GM19463 (cell line): ENCODE results near the gene BLACAT1.

Experiments used
- ATAC-seq: cut with Tn5 transposase; IDR thresholded peaks from one replicate; pipeline ENCODE4 v1.9.1; 2021; ENCODE audit warnings: mild to moderate bottlenecking, moderate library complexity; ENCODE audit not compliant: unreplicated experiment

BLACAT1 gene

DNA sequence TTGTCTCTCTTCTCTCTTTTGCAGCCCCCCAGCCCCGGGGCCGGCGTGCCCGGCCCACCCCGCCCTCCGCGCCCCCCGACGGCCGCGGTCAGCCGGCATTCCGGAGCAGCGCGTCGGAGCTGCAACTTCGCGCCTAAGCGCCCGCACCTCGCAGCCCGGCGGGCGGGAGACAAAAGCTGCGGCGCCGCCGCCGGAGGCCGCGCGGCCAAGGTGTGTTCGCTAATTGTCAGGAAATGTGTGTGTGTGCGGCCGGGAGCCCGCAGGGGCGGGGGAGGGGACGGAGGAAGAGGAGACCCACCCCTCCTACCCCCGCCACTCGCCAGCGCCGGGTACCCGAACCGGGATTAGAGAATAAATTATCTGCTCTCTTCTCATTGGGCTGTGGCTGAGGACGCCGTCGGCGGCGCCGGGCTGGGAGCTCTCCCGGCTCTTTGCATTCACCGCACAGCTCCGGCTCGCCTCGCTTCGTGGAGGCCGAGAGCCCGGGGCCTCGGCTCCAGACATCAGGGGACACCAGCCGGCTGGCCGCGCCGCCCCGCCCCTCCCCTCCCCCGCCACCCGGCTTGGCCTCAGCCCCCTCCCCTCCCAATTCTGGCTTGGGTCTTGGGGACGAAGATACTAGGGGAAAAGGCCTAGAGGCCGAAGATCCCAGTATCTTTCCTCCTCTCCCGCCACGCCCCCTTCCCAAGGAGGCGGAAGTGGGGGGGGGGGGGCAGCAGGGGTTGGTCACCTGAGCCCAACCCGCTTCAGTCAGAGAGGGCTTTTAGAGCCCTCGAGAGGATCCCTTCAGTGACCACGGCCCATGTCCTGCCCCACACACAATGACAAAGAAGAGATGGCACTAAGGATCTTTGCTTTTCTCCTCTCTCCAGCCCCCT is 1.3 kb upstream of the BLACAT1 start:
- no peak for ATAC-seq

DNA sequence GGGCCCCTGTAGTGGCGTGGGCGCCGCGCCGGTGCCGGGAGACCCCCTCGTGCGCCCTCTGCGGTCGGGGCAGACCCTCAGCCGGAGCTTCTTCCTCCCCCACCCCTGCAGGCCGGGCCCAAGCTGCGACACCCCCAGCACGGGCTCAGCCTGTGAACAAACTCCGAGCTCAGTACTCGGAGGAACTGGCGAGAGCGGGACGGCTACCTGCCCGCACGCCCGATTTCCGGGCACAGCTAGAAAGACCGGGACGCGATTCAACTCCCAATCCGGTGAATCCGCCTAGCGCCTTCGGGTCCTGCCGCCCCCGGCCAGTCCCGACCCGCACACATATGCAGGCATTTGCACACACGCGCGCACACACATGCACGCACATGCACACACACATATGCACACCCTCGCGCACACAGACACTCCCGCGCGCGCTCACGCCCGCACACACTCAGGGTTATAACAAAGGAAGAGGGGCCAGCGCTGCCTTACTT is 580 bp upstream of the BLACAT1 start:
- no peak for ATAC-seq

DNA sequence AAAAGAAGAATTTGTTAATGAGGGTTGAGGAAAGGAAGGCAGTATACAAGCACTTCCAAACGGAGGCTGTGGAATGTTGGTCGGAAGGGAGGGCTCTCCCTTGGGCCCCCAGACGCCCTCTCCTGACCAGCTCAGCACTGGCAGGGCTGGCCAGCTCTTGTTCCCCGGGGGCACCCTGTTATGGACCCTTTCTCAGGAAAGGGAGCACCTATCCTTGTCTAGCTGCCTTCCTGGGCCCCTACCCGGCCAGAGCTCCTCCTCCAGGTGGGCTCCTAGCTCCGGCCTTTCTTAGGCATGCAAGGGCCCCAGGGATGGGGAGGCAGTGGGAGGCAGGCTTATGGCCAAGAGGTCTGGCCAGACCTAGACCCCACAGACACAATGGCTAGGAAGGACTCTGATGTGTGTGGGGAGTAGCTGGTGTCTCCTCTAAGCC is 926 bp downstream of the BLACAT1 start:
- ATAC-seq = no peak

DNA sequence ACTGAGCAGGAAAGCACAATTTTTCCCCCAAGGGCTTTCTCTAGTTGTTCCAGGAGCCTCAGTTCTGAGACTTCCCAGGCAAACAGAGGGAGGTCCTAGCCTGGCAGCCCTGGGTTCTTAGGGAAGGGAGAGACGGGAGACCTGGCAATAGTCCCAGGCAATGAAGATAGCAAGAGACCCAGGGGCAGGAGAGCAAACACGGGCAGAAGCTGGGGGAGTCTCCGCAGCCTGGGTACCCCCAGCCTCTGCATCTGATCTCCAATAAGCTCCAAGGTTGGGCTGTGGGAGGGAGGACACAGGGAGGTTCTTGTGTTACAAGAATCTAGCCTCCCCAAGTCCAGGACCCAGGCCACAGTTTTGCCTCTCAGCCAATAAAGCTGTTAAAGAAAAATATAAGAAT is 2.4 kb downstream of the BLACAT1 start:
- ATAC-seq = no peak

DNA sequence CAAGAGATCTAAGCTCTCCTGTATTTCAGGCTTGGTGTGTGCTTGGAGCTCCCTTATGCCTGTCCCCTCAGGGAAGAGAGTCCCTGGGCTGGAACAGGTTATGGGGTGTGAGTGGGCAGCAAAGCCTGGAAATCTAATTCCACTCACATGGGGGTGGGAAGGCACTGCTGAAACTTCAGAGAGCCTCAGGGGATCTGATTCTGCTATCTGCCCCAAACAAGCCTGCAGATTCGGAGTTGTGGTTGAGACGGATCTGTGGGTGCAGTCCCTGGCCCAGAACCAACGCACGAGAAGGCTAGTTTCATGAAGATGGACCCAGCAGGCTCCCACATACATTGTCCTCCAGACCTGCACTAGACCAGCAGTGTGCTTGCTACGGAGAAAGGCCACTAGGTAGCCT is 2.9 kb downstream of the BLACAT1 start:
- no peak for ATAC-seq

DNA sequence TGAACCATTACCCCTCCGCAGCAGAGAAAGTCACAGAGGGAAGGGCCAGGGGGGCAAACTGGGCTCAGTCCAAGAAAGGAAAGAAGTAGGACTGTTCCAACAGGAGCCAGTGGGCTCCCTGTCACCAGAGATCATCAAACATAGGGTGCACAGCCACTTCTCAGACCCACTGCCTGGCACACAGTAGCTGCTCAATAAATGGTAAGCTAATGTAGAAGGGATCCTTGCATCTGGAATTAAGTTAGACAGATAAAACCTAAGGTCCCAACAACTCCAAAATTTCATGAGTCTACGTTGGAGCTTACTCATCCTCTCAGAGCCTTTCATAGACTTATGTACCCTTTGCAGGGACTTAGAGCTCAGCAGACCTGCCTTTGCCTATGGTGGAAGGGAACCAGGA is 3.5 kb downstream of the BLACAT1 start:
- no peak for ATAC-seq

DNA sequence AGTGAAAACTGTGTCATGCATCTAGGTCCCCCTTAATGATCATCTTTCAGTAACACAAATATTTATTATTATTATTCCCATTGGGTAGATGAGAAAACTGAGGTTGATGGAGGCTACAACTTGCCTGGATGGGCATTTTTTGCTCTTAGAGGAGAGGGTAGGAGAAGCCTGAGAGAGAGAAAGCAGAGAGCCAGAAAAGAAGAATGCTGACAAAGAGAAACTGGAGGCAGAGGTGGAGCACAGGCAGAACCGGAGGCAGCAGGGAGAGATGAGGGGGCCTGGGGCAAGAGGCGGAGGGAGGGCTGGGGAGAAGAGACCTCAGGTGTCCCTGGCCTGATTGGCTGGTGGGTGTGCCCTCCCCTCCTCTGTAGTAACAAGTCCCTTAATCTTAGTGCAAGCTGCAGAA is 4.1 kb downstream of the BLACAT1 start:
- ATAC-seq = no peak

DNA sequence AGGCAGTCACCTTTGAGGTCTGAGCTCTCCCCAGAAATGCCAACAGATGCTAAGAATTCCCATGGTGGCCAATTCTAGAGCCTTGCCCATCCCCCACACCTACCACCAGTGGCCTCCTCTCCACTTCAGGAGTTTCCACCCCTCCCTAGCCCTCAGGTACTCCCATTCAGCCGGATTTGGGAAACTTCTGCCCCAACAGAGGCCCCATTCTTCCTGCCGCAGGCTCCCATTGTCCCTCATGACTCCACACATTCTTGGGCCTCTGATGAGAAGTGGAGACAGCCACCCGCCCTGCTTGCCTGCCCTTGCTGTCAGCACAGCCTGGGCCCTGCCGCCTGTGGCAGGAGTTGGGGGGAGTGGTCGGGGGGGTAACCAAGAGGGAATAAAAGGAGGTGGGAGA is 4.6 kb downstream of the BLACAT1 start:
- ATAC-seq = no peak

DNA sequence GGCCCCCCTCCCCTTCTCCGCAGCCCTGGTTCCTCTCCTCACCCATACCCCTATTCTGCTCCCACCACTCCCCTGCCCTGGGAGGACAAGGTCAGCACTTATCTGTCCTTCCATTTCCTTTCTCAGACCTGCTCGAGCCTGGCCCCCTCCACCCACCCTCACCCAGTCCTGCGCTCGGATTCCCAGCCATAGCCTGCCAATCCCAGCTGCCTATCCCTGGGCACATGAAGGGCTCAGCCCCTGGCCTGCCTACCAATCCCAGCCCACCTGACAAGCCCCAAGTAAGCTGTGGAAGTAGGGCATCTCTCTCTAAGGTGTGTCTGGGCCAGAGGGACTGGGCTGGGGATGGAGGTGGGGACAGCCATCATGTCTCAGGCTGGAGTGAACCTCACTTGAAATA is 5.4 kb downstream of the BLACAT1 start:
- no peak for ATAC-seq

DNA sequence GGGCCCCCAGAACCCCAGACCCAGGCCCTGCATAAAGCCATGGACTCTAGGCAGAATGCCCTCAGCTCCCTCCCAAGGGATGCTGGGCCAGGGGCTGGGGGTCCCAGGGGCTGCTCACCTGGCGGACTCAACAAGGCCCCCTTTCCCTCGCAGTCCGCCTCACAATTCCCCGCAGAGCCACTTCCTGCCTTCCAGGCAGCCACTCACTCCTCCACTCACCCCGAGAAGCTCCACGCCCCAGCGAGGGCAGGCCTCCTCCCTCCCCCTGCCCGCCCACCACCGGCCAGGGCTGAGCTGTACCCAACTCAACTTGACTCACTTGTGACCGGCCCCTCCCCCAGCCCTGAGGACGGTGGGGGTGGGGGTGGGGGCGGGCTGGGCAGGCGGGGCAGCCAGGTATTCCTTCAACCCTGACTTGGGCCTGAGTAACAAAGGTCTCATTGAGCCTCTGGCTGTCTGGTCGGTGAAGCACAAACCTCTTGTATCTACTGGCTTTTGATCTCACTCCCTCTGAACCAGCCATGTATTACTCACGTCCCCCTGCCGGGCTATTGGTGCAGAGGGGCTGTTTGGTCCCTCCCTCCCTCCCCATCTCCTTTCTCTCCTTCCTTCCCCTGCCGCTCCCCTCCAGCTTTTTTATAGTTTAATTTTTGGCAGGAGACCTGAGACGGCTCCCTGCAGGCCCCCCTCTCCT is 5.9 kb downstream of the BLACAT1 start:
- ATAC-seq = peak; percentile 82

DNA sequence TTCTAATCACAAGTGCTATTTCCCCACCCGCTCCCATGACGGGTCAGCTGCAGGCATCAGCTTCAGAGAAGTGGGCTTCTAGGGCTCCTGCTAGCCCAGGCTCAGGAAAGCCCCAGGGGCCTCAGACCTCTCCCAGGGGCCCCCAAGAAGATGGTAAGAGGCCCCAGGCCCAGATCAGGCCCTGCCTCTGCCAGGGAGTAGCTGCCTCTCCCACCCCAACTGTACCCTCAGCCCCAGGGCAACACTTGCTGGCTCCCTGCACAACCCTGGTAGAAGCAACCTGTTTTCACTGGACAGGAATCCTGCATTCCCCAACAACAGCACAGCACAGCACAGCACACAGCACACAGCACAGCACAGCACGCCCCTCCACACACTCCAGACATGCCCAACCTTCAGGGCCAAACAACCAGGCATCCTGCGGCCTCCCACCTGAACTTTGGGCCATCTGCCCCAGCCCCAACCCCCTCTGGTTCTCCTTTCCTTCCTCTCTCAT is 6.5 kb downstream of the BLACAT1 start:
- ATAC-seq = no peak

DNA sequence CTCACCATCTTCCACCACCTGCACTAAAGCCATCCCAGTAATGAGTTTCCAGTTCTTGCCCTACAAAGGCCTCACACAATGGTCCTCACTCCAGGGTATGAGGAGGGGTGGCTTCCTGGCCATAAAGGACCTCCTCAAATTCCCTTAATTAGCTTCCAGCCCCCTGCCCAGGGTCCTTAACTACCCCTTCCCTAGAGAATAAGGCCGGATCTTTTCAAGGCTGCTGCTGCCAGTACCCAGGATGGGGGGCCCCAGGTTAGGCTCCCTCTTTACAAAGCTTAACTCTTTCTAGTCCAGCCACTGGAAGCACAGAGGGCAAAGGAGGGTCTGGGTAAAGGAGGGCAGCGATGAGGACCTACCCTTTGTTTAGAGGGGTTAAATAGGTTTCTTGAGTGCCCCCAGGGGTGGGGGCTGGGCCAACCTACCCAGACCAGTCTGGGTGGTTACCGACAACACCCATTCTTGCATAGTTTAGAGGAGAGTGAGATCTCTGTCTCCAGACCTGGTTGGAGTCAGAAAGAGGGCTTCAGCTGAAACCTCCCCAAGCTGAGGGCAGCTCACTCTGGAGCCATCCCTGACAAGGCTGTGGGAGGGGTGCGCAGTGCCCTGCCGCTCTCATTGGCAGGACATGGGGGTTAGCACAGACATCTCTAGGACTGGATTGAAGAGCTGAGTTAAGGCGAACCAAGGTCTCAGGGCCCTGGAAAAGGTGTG is 7.1 kb downstream of the BLACAT1 start:
- ATAC-seq = no peak

DNA sequence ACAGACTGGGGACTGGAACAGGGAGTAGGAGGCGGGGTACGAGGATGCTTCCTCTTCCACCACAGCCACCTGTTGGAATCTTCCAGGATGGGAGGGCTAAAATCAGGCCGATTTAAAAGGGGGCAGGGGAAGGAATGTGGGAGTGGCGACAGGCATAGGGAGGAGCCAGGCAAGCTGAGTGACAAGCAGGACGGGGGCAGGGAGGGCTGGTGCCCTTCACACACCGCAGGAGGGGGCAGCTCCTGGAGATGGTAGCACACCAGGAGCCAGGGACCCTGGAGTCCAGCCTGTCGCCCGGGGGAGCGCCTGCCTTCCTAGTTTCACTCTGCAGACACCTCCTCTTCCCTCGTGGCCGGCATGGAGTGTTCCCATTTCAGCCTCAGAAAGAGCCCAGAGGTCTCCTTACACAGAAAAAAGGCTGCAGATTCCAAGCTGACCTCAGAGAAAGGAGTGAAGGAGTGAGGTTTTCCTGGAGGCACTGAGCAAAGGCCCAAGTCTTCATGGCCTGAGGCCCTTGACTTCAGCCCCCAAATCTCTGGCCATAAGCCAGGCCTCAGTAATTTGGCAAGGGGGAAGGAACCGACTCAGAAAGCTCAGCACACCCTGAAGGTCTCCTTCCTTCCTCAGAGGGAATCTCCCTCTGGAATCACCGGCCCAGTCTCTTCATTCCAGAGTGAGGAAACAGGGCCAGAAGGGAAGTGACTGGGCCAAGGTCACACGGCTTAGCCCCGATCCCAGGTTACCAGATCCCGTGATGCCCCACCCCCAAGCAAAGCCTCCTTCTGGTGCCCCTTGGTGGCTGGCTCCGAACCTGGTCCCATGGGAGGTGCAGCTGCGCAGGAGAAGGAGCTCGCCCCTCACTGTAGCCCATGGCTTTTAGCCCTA is 8.1 kb downstream of the BLACAT1 start:
- ATAC-seq = no peak

DNA sequence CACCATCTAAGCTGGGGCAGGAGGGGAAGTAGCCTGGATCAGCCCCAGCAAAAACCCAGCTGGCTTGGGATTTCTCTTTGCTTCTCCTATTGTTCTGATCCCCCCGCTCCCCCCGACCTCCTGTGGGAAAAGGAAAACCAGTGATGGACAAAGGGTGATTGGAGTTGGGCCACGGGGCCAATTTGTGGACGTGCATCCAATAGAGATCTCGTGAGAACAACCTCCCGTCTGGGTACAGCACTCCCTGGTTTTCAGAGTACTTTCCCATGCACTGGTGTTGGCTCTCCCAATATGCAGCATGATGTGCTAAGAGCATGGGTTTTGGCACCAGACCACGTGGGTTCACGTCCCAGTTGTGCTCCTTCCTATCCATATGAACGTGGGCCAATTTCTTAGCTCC is 9.0 kb downstream of the BLACAT1 start:
- ATAC-seq = no peak

DNA sequence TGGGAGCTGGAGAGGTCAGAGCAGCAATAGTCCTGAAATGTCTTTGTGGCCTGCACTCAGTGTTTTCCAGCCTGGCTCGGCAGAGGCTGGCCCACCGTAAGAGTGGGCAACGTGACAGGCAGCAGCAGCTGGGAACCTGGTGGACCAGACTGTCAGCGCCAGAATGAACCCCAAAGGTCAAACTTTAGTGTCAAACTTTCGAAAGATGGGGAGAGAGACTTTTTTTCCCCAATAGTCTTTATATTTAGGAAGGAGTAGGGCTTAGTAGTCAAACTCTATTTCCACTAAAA is 10.3 kb downstream of the BLACAT1 start:
- no peak for ATAC-seq

DNA sequence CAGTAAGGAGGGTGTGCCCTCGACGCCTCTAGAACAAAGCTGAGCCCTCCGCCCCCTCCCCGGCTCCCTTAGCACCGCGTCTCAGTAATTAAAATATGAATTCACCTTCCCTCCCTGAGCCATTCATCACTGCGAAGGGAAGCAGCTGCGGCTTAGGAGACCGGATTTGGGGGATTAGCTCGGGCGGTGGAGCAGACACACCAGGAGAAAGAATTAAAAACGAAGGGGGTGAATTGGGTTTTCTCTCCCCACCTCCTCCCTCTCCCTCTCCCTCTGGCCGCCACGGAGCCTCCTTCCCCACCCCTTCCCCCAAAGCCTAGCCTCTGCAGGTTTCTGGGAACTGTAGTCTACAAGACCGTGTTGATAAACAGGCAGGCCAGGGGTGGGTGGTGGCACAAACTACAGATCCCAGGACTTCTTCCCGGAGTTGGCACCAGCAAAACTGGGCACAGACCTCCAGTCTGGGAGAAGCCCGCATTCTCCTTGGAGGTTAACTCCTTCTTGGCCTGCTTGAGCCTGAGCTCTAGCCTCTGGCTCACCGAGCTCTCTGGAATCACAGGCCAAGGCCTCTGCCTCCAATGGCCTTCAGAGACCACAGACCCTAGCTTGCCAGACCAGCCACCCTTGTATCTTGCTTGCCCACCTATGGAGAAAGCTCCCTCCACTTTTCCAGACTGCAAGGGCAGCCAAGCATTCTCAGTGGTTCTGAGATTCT is 10.8 kb downstream of the BLACAT1 start:
- ATAC-seq = no peak

DNA sequence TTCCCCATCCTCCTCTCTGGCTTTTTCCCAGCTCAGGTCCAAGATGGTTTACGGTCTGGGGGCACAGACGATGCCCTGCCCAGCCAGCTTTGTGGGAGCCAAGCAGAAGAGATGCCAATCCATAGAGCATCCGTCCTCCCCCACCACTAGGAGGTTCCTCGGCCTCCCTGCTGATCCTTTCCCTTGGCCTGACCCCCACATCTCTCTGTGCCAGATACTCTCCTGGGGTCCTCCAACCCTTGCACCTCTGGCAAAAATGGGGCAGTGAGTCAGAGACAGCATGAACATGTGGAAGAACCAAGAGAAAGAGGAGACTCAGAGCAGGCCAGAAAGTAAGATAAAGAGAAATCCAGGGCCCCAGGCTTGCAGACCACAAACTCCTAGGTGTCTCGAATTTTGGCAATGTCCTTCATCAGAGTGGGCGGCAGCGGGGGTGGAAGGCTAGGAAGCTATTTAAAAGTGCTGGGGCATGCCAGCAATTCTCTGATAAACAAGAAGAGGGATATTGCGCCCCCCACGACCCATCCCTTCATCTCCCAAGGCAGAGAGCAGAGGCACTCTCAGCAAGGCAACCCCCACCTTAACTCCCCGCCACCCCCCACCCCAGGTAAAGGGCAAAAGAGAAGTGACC is 11.4 kb downstream of the BLACAT1 start:
- ATAC-seq = no peak

DNA sequence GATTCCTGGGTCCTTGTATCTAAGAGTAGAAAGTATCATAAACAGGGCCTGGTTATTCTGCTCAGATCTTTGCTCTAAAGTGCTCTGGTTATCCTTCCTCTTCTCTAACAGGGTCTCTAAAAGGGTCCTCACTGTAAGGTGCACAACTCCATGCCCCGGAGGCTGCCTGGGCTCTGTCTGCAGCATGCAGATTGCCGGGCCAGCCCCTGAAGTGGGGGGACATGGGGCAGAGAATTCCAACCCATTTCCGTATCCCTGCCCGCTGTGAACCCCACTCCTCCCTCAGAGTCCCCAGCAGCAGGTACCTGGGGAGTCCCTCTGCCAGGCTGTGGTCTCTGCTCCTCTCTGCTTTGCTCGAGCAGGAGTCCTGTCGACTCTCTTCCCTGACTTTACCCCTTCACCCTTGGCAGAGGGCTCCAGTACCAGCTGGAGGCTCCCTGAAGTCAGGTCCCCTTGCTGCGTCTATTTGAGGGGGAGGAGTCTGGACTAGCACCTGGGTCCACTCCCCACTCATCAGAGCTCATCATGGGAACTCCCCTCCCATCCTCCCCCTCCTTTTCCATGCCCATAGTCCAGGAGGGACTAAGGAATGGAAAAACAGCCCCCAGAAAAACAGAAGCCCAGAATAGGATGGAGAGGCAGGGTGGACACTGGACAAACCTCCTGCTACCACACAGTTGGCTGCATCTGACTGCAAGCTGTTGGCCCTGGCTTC is 12.1 kb downstream of the BLACAT1 start:
- ATAC-seq = no peak
